K562 (cell line): ENCODE results near the gene GALE. TPM values are rescaled to one million over a fixed set of nuclear protein-coding genes. Genes with fewer than 3 reads are reported as not detected.

Experiments used
- ATAC-seq: fragments of 200-7000 bp; cut with Tn5 transposase; 3 replicates; pipeline ENCODE4 v1.9.1; 2020; ENCODE audit warnings: moderate library complexity
- BruUV-seq: library from RNA; stranded (reverse); fragments of 400-500 nt; replicated peaks from 2 replicates; lab custom pipeline; 2021; lab: Mats Ljungman, UMichigan
- CTCF ChIA-PET: fragments of 300-600 bp; formaldehyde crosslinking; extraction: SDS; loops from one replicate; lab custom pipeline; 2021; ENCODE audit warnings: low intra/inter-chr PET ratio; lab: Yijun Ruan, JAX
- POLR2A ChIA-PET: fragments of 300-600, 350-650 bp; sonication (Branson Sonifier 250); formaldehyde crosslinking; extraction: SDS; loops from one replicate; lab custom pipeline; 2021; ENCODE audit warnings: antibody characterized with exemption, inconsistent platforms; lab: Yijun Ruan, JAX
- DNase-seq, 4 experiments: peaks; one replicate each; pipeline versions ENCODE4 v3.0.0 to v3.0.0-alpha.2; 2011 to 2018; ENCODE audit warnings: low spot score in 3 of 4, mixed read lengths in 3 of 4; ENCODE audit errors: extremely low read depth in 1 of 4
- FAIRE-seq: peaks from 2 replicates; lab custom pipeline; 2011; peaks lifted over from hg19 to GRCh38; lab: Jason Lieb, UNC
- H2AFZ ChIP-seq: 2 replicates; pipeline ENCODE4 v1.6.0; 2011; ENCODE audit warnings: low read depth, low read length, control low read depth, inconsistent platforms
- H3K27ac ChIP-seq: fragments of 200-600 bp; 3 replicates; pipeline ENCODE4 v1.8.0; 2011; ENCODE audit warnings: low read depth, mild to moderate bottlenecking, control low read depth, inconsistent platforms, low read length, moderate library complexity, mixed read lengths; ENCODE audit errors: extremely low read depth
- H3K27me3 ChIP-seq, 2 experiments: fragments of 300-600 bp in 1 of 2; 2 replicates in 1 of 2; 3 replicates in 1 of 2; pipeline versions ENCODE4 v1.6.0 to v1.8.0; 2011; ENCODE audit warnings: inconsistent platforms in 2 of 2, low read length in 2 of 2, mild to moderate bottlenecking in 1 of 2, mixed read lengths in 1 of 2, moderate library complexity in 1 of 2; ENCODE audit not compliant: control insufficient read depth in 2 of 2, insufficient read depth in 2 of 2
- H3K36me3 ChIP-seq: fragments of 300-600 bp; 3 replicates; pipeline ENCODE4 v1.8.0; 2011; ENCODE audit warnings: mild to moderate bottlenecking, low read length, inconsistent platforms; ENCODE audit not compliant: control insufficient read depth, insufficient read depth
- H3K4me1 ChIP-seq, 2 experiments: fragments of 200-600 bp in 1 of 2; replicated peaks in 1 of 2; 2 replicates in 1 of 2; 3 replicates in 1 of 2; pipeline versions ENCODE4 v1.5.1 to v1.8.0; 2011; ENCODE audit warnings: inconsistent platforms in 2 of 2, low read length in 2 of 2, mild to moderate bottlenecking in 1 of 2, mixed read lengths in 1 of 2, moderate library complexity in 1 of 2; ENCODE audit not compliant: control insufficient read depth in 2 of 2, insufficient read depth in 2 of 2
- H3K4me2 ChIP-seq: 2 replicates; pipeline ENCODE4 v1.6.1; 2011; ENCODE audit warnings: low read length, control low read depth, inconsistent platforms, mixed read lengths; ENCODE audit not compliant: insufficient read depth
- H3K4me3 ChIP-seq: fragments of 200-600 bp; sonication (generic), shearing (Covaris generic); 2 replicates; pipeline ENCODE4 v1.5.1; 2016; ENCODE audit warnings: control low read depth, inconsistent platforms
- H3K79me2 ChIP-seq: fragments of 200-600 bp; 3 replicates; pipeline ENCODE4 v1.8.0; 2011; ENCODE audit warnings: low read length, inconsistent platforms; ENCODE audit not compliant: control insufficient read depth, insufficient read depth
- H3K9ac ChIP-seq, 2 experiments: 2 replicates each; pipeline versions ENCODE4 v1.6.0 to v1.6.1; 2011; ENCODE audit warnings: low read depth in 2 of 2, low read length in 2 of 2, control low read depth in 1 of 2, inconsistent platforms in 1 of 2, mild to moderate bottlenecking in 1 of 2, mixed read lengths in 1 of 2; ENCODE audit not compliant: insufficient read depth in 1 of 2
- H3K9me1 ChIP-seq: one replicate; pipeline ENCODE4 v1.6.0; 2011; ENCODE audit warnings: inconsistent platforms, mild to moderate bottlenecking, low read length, moderate library complexity; ENCODE audit not compliant: control insufficient read depth, insufficient read depth
- H3K9me3 ChIP-seq: replicated peaks from 2 replicates; pipeline ENCODE4 v1.5.1; 2011; ENCODE audit warnings: low read depth, low read length, inconsistent platforms; ENCODE audit not compliant: control insufficient read depth, insufficient read depth
- H4K20me1 ChIP-seq: replicated peaks from 2 replicates; pipeline ENCODE4 v1.6.1; 2011; ENCODE audit warnings: low read length, inconsistent platforms, mixed read lengths; ENCODE audit not compliant: control insufficient read depth, insufficient read depth
- CHD7 ChIP-seq: fragments of 200-600 bp; sonication (generic); IDR thresholded peaks from one replicate; pipeline ENCODE4 v1.6.1; 2012; ENCODE audit warnings: mild to moderate bottlenecking, low read depth, low read length, inconsistent platforms
- E2F1 ChIP-seq: sonication (generic); formaldehyde crosslinking; IDR thresholded peaks from 2 replicates; pipeline ENCODE4 v1.8.1; 2023; ENCODE audit warnings: mild to moderate bottlenecking, missing genetic modification reagents, moderate library complexity
- KHSRP ChIP-seq: fragments of 450-650 bp; IDR thresholded peaks from 2 replicates; pipeline ENCODE4 v1.6.1; 2017
- NR2C1 ChIP-seq, 2 experiments: fragments of 450-650 bp; IDR thresholded peaks; 2 replicates each; pipeline ENCODE4 v1.6.1; 2017; ENCODE audit warnings: mild to moderate bottlenecking in 2 of 2, antibody characterized with exemption in 1 of 2, inconsistent platforms in 1 of 2, missing compliant biosample characterization in 1 of 2, missing genetic modification characterization in 1 of 2
- SNRNP70 ChIP-seq: fragments of 200-400 bp; formaldehyde crosslinking; optimal IDR thresholded peaks from 2 replicates; pipeline ENCODE3; 2017; ENCODE audit warnings: low read depth, low read length
- TCFL5 ChIP-seq: fragments of 250-450 bp; sonication (Bioruptor Pico); conservative IDR thresholded peaks from 2 replicates; pipeline ENCODE4 v1.6.1; 2021; ENCODE audit warnings: mild to moderate bottlenecking, moderate library complexity, matching md5 sums
- ZEB2 ChIP-seq: fragments of 450-650 bp; IDR thresholded peaks from 2 replicates; pipeline ENCODE4 v1.6.1; 2016
- WGBS: fragments of 100-300 bp; shearing (Covaris generic); methylation state at CpG from one replicate; pipeline ENCODE4 v1.1.6; 2016; ENCODE audit warnings: low coverage, mixed read lengths; ENCODE audit not compliant: insufficient coverage; ENCODE audit errors: missing lambda C conversion rate; 5-methylcytosine and 5-hydroxymethylcytosine counted together
- in situ Hi-C: fragments of 300-500 bp; cut with MboI; formaldehyde crosslinking; loops from 4 replicates; pipeline ENCODE4 v1.15.0; 2018; ENCODE audit warnings: inconsistent platforms, mixed read lengths
- intact Hi-C: fragments of 100-400 bp; cut with micrococcal nuclease; formaldehyde crosslinking; loops from 2 replicates; pipeline ENCODE4 v1.14.2; 2022
- polyA plus RNA-seq, 8 experiments: library from polyadenylated mRNA; depleted of rRNA in 4 of 8; stranded (reverse) in 5 of 8; unstranded in 3 of 8; fragments of >200 nt; fragmentation: Nextera tagmentation in 2 of 8; fragmentation: Illumina TruSeq in 1 of 8; extraction: Ambion mirVana in 2 of 8; extraction: Trizol in 1 of 8; gene quantifications; 2 replicates each; pipeline versions ENCODE4 v1.2.1 to v1.2.3, GENCODE V29; 2011 to 2014; ENCODE audit warnings: inconsistent platforms in 1 of 8, missing spikeins in 1 of 8
- total RNA-seq, 7 experiments: library from RNA; depleted of rRNA in 6 of 7; stranded (reverse); fragments of >200 nt in 6 of 7; fragmentation: Illumina TruSeq in 2 of 7; extraction: Trizol in 2 of 7; gene quantifications; 2 replicates each; pipeline versions ENCODE4 v1.2.1 to v1.2.3, GENCODE V29; 2011 to 2021; ENCODE audit warnings: low replicate concordance in 1 of 7

Gene GALE
- total and polyA plus RNA-seq, 9 of the 15 experiments (the other 6 are each of a cell fraction or from before 2014, with no cell fraction given) = 8.4 to 139 (median 88.3) TPM

GRCh38 chr1:23776217-23776616 is 24.3 kb downstream of the GALE start:
- H3K9me3 ChIP-seq = no peaks in the 10 kb centered on the region
- H3K9ac ChIP-seq = peak overlapping the region; percentile 6 to 89; a peak in 3 of 4 replicates
- ATAC-seq = no peak
- H3K4me2 ChIP-seq = peak overlapping the region; percentile 100
- no peak for FAIRE-seq
- H3K4me1 ChIP-seq = peaks cover 12 to 52% of the 10 kb centered on the region in 2 experiments; a peak in 3 of 5 replicates
- no TSS peak for BruUV-seq
- intact Hi-C loops = no loop called here
- POLR2A ChIA-PET = interaction anchor here (0.9 to 7.8 kb wide), 4 partner anchors 16 to 85 kb away, joined by 3 to 197 read pairs (median 4); partner anchors contain the start of genes LYPLA2 and RPL11
- TF ChIP-seq ZEB2 (0 out of 2 replicates have a peak, but pooled peaks have one; percentile 10), CHD7 (no peak), E2F1 (CRISPR knock-in tag) (peak; percentile 34; the same call in 1 of the 2 replicates), SNRNP70 (no peak), NR2C1 (IDR thresholded peaks at IDR 0.05) (no peak), NR2C1 (tag; IDR thresholded peaks at IDR 0.05) (no peak), KHSRP (no peak), TCFL5 (CRISPR knock-in tag) (no peak)
- TF ChIP-seq, all 486 proteins: peak for 2
- Histone ChIP-seq H3K79me2 (peaks cover 86% of the 10 kb centered on the region), H3K36me3 (peaks cover 31% of the 10 kb centered on the region), H3K9me1 (no peaks in the 10 kb centered on the region), H3K27ac (peak overlapping the region; percentile 44; the same call in 2 of the 3 replicates), H3K4me3 (peak overlapping the region; percentile 78; the same call in 1 of the 2 replicates), H2AFZ (no peak overlapping the region), H4K20me1 (peaks cover 8% of the 10 kb centered on the region; the same call in 1 of the 2 replicates), H3K27me3 (no peaks in the 10 kb centered on the region)
- DNase-seq = no peak
- in situ Hi-C loops = no loop called here
- WGBS = 44% methylated on average over 2 of the region's 2 CpGs
- CTCF ChIA-PET = interaction anchor here (0.6 kb wide), 1 partner anchor 78 kb away, joined by 3 read pairs; no protein-coding TSS in a partner anchor
